Calu3 (cell line): ENCODE results near the gene CYB5D1. TPM values are rescaled to one million over a fixed set of nuclear protein-coding genes. Genes with fewer than 3 reads are reported as not detected.

Experiments used
- BruUV-seq: library from RNA; stranded (reverse); fragments of 400-500 nt; replicated peaks from 2 replicates; lab custom pipeline; 2021; lab: Mats Ljungman, UMichigan
- CTCF ChIA-PET: fragments of 300-600 bp; sonication (Branson Sonifier 250); formaldehyde crosslinking; loops from one replicate; lab custom pipeline; 2022; ENCODE audit warnings: antibody characterized with exemption; lab: Charles Lee
- DNase-seq: peaks from one replicate; pipeline ENCODE4 v3.0.0; 2022
- H3K27ac Mint-ChIP-seq: one replicate; pipeline ENCODE4 v1.8.0; 2022; ENCODE audit warnings: mixed read lengths; ENCODE audit not compliant: unreplicated experiment
- H3K27me3 Mint-ChIP-seq: one replicate; pipeline ENCODE4 v1.8.0; 2022; ENCODE audit warnings: mixed read lengths; ENCODE audit not compliant: unreplicated experiment
- H3K36me3 Mint-ChIP-seq: one replicate; pipeline ENCODE4 v1.8.0; 2022; ENCODE audit warnings: mild to moderate bottlenecking, moderate library complexity, mixed read lengths; ENCODE audit not compliant: insufficient read depth, unreplicated experiment
- H3K4me1 Mint-ChIP-seq: one replicate; pipeline ENCODE4 v1.8.0; 2022; ENCODE audit warnings: mild to moderate bottlenecking, low read depth, mixed read lengths; ENCODE audit not compliant: unreplicated experiment
- H3K4me3 Mint-ChIP-seq: one replicate; pipeline ENCODE4 v1.8.0; 2022; ENCODE audit warnings: mild to moderate bottlenecking, low read depth, moderate library complexity, mixed read lengths; ENCODE audit not compliant: unreplicated experiment
- H3K9me3 Mint-ChIP-seq: one replicate; pipeline ENCODE4 v1.8.0; 2022; ENCODE audit warnings: low read depth, mixed read lengths; ENCODE audit not compliant: unreplicated experiment
- intact Hi-C: fragments of 100-400 bp; cut with micrococcal nuclease; formaldehyde crosslinking; loops from one replicate; pipeline ENCODE4 v1.10.0; 2022; ENCODE audit not compliant: unreplicated experiment
- total RNA-seq: library from RNA; stranded (reverse); gene quantifications from 2 replicates; pipeline ENCODE4 v1.2.3, GENCODE V29; 2022
- TF ChIP-seq, protein P1 (sequence below): fragments of 200-600 bp; IDR thresholded peaks from one replicate; pipeline ENCODE4 v1.8.0; 2022; ENCODE audit warnings: antibody characterized with exemption; ENCODE audit not compliant: unreplicated experiment

The CYB5D1 gene
- total RNA-seq, 1 experiment from 2014 or later: 8.0 TPM

DNA sequence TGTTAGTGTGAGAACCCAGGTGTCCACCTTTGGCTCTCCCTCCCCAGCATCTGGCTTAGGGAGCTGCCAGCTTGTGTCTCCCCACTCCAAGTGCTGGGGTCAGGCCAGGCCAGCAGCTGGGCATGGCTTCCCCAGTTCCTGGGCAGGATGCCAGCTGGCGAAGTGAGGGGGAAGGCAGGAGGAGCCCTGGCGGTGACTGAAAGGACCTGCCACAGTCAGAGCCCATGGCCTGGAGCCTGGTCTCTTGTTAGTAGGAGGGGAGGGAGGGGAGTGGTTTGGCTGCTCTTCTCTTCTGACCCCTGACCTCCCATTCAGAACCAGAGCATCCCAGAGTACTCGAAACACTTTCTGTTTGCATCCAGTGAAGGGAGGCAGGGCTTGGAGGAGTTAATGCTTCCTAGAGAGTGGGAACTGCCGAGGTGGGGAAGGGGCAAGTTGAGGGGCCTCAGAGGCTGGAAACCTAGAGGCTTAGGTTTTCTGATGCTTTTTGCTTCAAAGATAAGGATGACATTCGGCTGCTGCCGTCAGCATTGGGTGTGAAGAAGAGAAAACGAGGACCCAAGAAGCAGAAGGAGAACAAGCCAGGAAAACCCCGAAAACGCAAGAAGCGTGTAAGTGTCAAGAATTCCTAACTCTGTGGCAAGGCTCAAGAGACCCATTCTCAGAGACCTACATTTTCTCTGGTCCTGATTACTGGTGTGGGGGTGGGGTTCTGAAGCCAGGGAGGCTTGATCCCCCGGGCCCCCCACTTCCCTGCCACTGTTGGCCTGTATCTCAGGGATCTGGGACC, 31.6 kb downstream of the CYB5D1 start:
- TF ChIP-seq, protein P1, sequence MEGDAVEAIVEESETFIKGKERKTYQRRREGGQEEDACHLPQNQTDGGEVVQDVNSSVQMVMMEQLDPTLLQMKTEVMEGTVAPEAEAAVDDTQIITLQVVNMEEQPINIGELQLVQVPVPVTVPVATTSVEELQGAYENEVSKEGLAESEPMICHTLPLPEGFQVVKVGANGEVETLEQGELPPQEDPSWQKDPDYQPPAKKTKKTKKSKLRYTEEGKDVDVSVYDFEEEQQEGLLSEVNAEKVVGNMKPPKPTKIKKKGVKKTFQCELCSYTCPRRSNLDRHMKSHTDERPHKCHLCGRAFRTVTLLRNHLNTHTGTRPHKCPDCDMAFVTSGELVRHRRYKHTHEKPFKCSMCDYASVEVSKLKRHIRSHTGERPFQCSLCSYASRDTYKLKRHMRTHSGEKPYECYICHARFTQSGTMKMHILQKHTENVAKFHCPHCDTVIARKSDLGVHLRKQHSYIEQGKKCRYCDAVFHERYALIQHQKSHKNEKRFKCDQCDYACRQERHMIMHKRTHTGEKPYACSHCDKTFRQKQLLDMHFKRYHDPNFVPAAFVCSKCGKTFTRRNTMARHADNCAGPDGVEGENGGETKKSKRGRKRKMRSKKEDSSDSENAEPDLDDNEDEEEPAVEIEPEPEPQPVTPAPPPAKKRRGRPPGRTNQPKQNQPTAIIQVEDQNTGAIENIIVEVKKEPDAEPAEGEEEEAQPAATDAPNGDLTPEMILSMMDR: peak; percentile 23
- DNase-seq: peak; percentile 93
- H3K4me1 Mint-ChIP-seq: peaks cover 8% of the 10 kb centered on the region
- H3K4me3 Mint-ChIP-seq: no peak overlapping the region
- intact Hi-C loops: loop anchor here (10.0 kb wide), 1 partner anchor 45 kb away; the partner anchor contains the start of genes CNTROB and TRAPPC1
- H3K9me3 Mint-ChIP-seq: no peaks in the 10 kb centered on the region
- H3K36me3 Mint-ChIP-seq: peaks cover 10% of the 10 kb centered on the region
- no TSS peak for BruUV-seq
- no peaks in the 10 kb centered on the region for H3K27me3 Mint-ChIP-seq
- CTCF ChIA-PET: interaction anchor here (0.9 to 1.2 kb wide), 2 partner anchors 57 to 100 kb away, joined by 3 read pairs; no protein-coding TSS in a partner anchor
- H3K27ac Mint-ChIP-seq: no peak overlapping the region

DNA sequence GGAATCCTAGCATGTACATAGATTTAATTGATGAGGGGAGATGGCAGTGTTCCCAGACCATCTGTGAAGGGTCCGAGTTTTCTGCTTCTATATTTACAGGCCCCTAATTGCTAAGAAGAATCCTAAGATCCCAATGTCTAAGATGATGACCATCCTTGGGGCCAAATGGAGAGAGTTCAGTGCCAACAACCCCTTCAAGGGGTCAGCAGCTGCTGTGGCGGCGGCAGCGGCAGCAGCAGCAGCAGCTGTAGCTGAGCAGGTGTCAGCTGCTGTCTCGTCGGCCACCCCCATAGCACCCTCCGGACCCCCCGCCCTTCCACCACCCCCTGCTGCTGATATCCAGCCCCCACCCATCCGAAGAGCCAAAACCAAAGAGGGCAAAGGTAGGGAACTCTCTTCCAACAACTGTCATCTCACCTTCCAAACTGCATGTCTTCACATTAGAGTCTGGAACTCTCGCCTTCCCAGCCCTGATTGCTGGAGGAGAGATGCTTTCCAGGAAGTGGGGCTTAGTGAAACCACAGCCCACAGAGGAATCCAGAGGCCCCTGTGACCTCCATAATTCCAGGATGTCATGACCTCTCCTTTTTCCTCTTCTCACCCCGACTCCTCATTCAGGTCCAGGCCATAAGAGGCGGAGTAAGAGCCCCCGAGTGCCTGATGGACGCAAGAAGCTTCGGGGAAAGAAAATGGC, 35.5 kb downstream of the CYB5D1 start:
- no peak for DNase-seq
- Mint-ChIP-seq H3K36me3 (peaks cover 25% of the 10 kb centered on the region), H3K9me3 (no peaks in the 10 kb centered on the region), H3K4me3 (no peak overlapping the region), H3K27ac (no peak overlapping the region), H3K4me1 (peaks cover 8% of the 10 kb centered on the region), H3K27me3 (no peaks in the 10 kb centered on the region)
- BruUV-seq: no TSS peak
- CTCF ChIA-PET: no interaction called here
- TF ChIP-seq, protein P1: no peak
- intact Hi-C loops: no loop called here

DNA sequence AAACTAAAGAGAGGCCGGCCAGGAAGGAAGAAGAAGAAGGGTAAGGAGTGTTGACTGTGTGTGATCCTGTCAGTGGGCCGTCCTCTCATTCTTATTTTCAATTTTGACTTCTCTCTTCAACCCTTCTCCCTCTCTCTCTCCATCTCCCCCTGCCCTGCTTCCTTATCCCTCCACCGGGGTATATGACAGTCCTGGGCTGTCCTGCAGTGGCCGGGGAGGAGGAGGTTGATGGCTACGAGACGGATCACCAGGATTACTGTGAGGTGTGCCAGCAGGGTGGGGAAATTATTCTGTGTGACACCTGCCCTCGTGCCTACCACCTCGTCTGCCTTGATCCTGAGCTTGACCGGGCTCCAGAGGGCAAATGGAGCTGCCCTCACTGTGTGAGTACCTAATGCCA, 36.4 kb downstream of the CYB5D1 start:
- Mint-ChIP-seq H3K9me3 (no peaks in the 10 kb centered on the region), H3K4me1 (peaks cover 8% of the 10 kb centered on the region), H3K4me3 (no peak overlapping the region), H3K27ac (no peak overlapping the region), H3K27me3 (no peaks in the 10 kb centered on the region), H3K36me3 (peaks cover 25% of the 10 kb centered on the region)
- BruUV-seq: TSS peak; percentile 26
- intact Hi-C loops: no loop called here
- DNase-seq: no peak
- TF ChIP-seq, protein P1: no peak
- CTCF ChIA-PET: no interaction called here

DNA sequence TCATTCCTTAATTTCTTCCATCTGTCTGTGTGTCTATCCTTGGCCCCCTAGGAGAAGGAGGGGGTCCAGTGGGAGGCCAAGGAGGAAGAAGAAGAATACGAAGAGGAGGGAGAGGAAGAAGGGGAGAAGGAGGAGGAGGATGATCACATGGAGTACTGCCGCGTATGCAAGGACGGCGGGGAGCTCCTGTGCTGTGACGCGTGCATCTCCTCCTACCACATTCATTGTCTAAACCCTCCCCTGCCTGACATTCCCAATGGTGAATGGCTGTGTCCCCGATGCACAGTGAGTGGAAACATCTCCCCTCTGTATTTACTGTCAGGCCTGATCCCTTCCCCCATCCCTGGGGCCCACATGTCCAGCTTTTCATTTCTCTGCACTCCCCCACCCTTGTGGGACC, 37.1 kb downstream of the CYB5D1 start:
- DNase-seq: no peak

More for the DNA sequence above, 37.1 kb downstream of the CYB5D1 start:
- no TSS peak for BruUV-seq
- CTCF ChIA-PET: no interaction called here
- peaks cover 30% of the 10 kb centered on the region for H3K36me3 Mint-ChIP-seq
- no peaks in the 10 kb centered on the region for H3K27me3 Mint-ChIP-seq
- no peak overlapping the region for H3K4me3 Mint-ChIP-seq
- peaks cover 8% of the 10 kb centered on the region for H3K4me1 Mint-ChIP-seq
- H3K27ac Mint-ChIP-seq: no peak overlapping the region
- intact Hi-C loops: loop anchor here (5.0 kb wide), 1 partner anchor 33 kb away; no protein-coding TSS in a partner anchor
- TF ChIP-seq, protein P1: no peak
- H3K9me3 Mint-ChIP-seq: no peaks in the 10 kb centered on the region
